HG02981 (cell line): ENCODE measurements around the gene C13orf46.

ENCODE experiments used
- ATAC-seq: cut with Tn5 transposase; IDR thresholded peaks from one replicate; pipeline ENCODE4 v1.9.1; 2021; ENCODE audit warnings: mild to moderate bottlenecking, moderate library complexity; ENCODE audit not compliant: unreplicated experiment

Gene C13orf46

GRCh38 chr13:113941571-113942191 is 32.2 kb downstream of the C13orf46 start:
- ATAC-seq: no peak

- ATAC-seq: no peak
Measured at GRCh38 chr13:113939944-113940297, 34.0 kb downstream of the C13orf46 start.

DNA sequence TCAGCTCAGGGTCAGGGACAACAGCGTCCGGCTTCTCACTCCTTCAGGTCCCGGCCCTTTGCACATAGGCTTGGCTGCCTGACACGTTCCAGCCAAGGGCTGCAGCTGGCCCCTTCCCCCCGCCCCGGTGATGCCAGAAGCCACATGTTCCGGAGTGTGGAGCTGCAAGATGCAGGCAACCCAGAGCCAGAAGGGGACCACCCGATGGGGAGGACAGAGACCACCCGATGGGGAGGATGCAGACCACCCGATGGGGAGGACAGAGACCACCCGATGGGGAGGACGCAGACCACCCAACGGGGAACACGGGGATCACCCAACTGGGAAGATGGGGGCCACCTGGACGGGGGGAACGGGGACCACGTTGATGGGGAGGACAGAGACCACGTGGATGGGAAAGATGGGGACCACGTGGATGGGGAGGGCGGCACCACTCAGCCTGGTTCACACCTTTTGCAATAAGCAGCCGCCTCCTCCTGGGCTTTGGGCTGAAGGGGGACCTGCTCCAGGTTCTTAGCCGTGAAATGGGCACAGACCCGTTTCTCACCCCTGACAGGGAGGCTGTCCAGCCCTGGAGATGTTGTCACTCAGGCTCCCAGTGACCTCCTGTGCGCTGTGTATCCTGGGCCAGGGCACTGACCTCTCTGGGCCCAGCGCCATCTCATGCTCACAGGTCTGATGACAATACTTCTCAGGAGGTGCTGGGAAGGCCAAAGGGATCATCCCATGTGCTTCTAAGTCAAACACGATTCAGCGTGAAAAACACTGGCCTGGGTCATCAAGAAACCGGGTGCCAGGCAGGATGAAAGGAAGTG is 34.5 kb downstream of the C13orf46 start:
- ATAC-seq: no peak

DNA sequence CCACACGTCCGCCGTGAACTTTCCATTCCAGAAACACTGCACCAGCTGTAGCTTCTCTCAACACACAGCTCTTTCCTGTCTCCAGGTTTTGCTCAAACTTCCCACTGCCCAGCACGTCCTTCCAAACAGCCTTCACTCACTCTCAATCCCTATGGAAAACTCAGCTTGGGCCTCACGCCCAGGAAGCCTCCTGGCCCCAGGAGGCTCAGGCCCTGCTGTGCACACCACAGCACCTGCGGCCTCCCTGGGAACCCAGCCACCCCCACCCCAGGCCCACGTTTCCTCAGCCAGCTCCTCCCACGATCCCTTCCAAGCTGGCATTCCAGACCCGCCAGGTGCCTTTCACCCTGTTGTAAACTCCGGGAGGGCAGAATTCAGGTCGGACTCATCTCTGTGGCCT is 35.2 kb downstream of the C13orf46 start:
- ATAC-seq: no peak

DNA sequence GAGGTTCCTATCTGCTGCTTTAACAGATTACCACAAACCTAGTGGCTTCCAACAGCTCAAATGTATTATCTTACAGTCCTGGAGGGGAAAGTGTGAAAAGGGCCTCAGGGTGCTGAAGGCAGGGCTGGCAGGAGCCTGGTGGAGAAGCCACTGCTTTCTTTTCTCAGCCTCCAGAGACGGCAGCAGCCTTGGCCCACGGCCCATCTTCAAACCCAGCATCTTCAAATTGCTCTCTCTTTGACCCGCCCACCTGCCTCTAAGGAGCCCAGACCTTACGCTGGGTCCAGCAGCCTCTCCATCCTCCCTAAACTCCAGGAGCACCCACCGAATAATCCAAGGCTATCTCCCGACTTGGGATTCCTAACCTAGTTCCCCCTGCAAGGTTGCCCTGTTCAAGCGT is 35.6 kb downstream of the C13orf46 start:
- no peak for ATAC-seq

DNA sequence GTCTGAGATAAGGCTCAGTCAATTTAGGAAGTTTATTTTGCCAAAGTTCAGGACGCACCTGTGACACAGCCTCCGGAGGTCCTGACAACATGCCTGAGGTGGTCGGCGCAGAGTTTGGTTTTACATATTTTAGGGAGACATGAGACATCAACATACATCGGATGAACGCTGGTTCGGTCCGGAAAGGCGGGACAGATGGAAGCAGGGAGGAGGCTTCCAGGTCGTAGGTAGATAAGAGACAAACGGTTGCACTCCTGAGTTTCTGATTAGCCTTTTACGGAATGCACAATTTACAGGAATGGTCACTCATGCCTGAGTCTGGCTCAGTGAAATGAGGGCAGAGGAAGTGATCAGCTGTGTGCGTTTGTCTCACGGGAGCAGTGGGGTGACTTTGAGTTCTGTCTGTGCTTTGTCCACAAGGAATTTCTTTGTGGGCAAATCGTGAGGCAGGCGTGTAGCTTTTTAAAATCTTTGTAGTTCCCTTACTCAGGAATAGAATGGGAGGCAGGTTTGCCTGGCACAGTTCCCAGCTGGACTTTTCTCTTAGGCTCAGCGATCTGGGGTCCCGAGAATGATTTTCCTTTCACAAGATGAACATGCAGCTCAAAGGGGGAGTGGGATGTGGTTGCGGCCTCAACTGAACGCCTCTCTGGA is 36.2 kb downstream of the C13orf46 start:
- no peak for ATAC-seq

GRCh38 chr13:113937073-113937472 is 36.8 kb downstream of the C13orf46 start:
- no peak for ATAC-seq

DNA sequence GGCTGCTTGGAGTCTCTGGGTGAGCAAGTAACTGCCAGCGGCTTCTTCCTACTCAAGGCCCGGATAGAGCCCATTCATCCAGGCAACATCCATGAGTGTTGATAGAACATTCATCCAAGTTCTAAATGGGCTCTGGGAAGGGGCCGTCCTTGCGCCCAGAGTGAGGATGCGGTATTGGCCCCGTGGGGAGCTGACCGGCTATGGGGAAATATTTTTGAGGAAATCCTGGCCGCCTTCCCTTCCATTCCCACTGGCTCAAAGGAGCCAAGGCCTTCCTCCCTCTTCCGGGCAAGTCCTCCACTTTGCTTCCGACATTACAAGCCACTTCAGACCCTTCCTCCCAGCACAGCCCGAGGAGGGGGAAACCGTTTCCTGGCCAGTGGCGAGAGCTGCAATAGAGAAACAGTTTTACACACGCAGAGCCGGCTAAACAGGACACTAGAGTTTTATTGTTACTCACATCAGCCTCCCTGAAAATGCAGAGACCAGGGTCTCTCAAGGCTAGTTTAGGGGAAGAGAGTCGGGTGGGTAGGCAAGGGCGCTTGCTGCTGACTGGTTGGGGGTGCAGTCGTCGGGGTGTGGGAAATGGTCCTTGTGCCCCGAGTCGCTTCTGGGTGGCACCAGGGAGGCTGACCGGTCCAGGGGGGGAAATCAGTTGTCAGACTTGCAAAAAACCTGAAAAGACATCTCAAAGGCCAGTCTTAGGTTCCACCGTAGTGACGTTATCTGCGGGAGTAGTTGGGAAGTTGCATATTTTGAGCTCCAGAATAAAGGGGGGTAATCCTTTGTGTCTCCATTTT is 37.5 kb downstream of the C13orf46 start:
- no peak for ATAC-seq

DNA sequence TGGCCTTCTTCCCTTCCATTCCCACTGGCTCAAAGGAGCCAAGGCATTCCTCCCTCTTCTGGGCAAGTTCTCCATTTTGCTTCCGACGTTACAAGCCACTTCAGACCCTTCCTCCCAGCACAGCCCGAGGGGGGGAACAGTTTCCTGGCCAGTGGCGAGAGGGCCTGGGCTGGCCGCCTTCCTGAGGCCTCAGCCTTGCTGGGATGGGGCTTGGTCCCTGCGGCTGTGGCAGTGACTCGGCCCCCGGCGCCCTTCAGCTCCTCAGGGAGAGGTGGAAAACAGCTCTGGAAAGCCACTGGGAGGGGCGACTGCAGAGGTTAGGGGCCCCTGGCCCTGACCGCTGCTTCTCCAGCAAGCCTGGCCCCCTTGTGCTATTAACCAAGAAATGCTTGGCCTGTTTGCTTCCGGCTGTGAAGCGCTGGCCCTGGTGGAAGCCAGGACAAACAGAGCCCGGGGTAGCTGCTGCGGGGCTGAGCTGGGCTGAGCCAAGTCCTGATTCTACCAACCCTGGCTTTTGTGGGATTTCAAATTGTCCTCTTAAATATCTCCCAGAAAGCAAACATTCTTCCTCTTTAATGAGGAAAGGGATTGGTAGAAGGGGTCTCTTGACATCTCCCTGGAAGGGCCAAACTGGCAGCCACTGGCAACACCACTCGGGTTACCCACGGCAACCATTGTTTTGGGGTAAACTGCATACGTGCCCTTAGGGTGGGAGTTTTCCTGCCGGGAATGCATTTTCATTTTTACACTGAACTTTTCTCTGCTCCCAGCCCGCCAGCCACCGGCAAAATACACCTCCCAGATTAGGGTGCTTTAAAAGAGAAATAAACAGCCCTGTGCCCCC is 38.7 kb downstream of the C13orf46 start:
- ATAC-seq: no peak

DNA sequence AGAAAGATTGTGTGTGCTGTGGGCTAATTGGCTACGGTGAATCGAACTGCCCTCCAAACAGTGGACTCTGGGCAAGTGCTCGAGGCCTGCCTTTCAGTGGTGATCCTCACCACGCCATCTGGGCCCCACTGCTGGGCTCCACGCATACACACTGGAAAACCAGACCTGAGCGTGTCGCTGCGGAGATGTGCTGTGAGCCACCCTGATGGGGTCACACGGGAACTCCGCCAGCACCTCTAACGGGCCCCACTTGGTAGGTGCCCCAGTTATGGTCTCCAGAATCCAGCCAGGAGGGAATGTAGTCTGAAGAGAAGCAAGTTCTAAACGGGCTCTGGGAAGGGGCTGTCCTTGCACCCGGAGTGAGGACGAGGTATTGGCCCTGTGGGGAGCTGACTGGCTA is 39.3 kb downstream of the C13orf46 start:
- no peak for ATAC-seq

GRCh38 chr13:113933901-113934300 is 40.0 kb downstream of the C13orf46 start:
- ATAC-seq: no peak

- no peak for ATAC-seq
Measured at GRCh38 chr13:113931841-113932459, 41.9 kb downstream of the C13orf46 start.

DNA sequence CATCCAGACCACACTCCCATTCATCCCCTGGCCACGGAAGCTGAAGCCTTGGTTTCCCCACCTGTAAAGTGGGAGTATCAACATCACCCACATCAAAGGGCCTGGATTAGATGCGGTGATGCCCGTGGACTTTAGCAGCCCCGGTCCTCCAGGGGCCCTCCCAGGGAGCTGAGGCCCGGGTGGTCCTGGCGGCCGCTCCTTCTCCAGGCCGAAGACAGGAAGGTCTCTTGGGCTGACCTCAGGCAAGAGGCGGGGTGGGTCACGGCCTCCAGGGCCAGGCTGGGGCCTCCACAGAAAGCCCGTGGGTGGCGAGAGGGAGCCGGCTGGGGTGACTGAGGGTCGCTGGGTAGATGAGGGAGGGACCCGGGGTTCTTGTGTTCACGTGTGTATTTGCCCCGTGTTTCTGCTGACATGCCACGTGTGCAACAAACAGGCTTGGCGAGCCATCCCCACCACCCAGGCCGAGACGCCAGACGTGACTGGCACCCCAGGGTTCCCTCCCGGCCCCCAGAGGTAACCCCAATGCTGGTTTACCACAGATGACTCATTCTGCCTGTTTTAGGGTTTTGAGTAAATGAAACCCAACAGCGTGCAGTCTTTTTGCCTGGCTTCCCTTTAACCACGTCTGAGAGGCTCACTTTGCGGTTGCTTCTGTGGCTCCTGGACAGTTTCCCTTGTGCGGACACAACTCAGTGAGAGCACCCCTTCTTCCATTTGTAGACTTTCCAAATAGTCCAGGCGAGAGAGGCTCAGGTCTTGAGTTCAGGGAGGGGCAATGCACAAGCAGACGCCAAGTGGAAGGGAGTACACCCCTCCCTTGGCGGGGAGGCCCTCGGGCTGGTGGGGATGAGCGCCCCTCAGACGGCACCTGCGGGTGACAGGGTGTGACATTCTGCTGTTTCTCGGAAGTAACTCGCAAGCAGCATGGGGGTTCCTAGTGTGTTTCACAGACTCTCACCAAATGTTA is 42.9 kb downstream of the C13orf46 start:
- ATAC-seq: no peak

- ATAC-seq: no peak
Measured at GRCh38 chr13:113929628-113930615, 44.0 kb downstream of the C13orf46 start.

- no peak for ATAC-seq
Measured at GRCh38 chr13:113928685-113929627, 44.9 kb downstream of the C13orf46 start.
